Transverse colon (tissue), 4 donors: Measurements from ENCODE around the gene AKT1. TPM values are rescaled to one million over a fixed set of nuclear protein-coding genes. Genes with fewer than 3 reads are reported as not detected.

Experiments used
- DNase-seq: peaks from one replicate; pipeline ENCODE4 v3.0.0-alpha.2; 2019
- H3K27ac ChIP-seq, 4 donors: fragments of 200-600 bp; sonication (generic); 2 replicates each; pipeline ENCODE4 v1.5.1; 2016 to 2018; ENCODE audit warnings: inconsistent platforms in 4 of 4
- H3K27me3 ChIP-seq: fragments of 200-600 bp; sonication (generic); 2 replicates; pipeline ENCODE4 v1.5.1; 2017; ENCODE audit warnings: inconsistent platforms
- H3K36me3 ChIP-seq, 4 donors: fragments of 200-600 bp; sonication (generic); 2 replicates each; pipeline ENCODE4 v1.5.1; 2017 to 2019; ENCODE audit warnings: inconsistent platforms in 4 of 4
- H3K4me1 ChIP-seq, 4 donors: fragments of 200-600 bp; sonication (generic); 2 replicates each; pipeline ENCODE4 v1.5.1; 2017 to 2020; ENCODE audit warnings: inconsistent platforms in 4 of 4
- H3K4me3 ChIP-seq, 4 donors: fragments of 200-600 bp; sonication (generic); 1 replicate in 1 of 4; 2 replicates in 3 of 4; pipeline versions ENCODE4 v1.5.1 to v1.6.1; 2017 to 2019; ENCODE audit warnings: inconsistent platforms in 4 of 4
- H3K9me3 ChIP-seq, 2 donors: fragments of 200-600 bp; sonication (generic); 2 replicates each; pipeline ENCODE4 v1.5.1; 2017 to 2019; ENCODE audit warnings: inconsistent platforms in 2 of 2
- CTCF ChIP-seq, 5 experiments: fragments of 200-600 bp in 3 of 5; fragments of 450-650 bp in 2 of 5; sonication (generic) in 3 of 5; IDR thresholded peaks; 1 replicate in 2 of 5; 2 replicates in 3 of 5; pipeline ENCODE4 v1.5.1; 2016 to 2017; ENCODE audit warnings: antibody characterized with exemption in 5 of 5, inconsistent platforms in 3 of 5, mild to moderate bottlenecking in 2 of 5, moderate library complexity in 1 of 5
- EP300 ChIP-seq: sonication (generic); formaldehyde crosslinking; IDR thresholded peaks from one replicate; pipeline ENCODE4 v1.6.1; 2017; ENCODE audit warnings: antibody characterized with exemption, low read depth
- POLR2A ChIP-seq: fragments of 450-650 bp; IDR thresholded peaks from one replicate; pipeline ENCODE4 v1.6.1; 2016; ENCODE audit warnings: antibody characterized with exemption, mild to moderate bottlenecking, moderate library complexity
- POLR2AphosphoS5 ChIP-seq, 3 donors: sonication (generic); formaldehyde crosslinking; IDR thresholded peaks; one replicate each; pipeline ENCODE4 v1.6.1; 2016; ENCODE audit warnings: antibody characterized with exemption in 3 of 3
- WGBS, 2 donors: methylation state at CpG; one replicate each; pipeline ENCODE4 v1.1.5; 2018; ENCODE audit warnings: low coverage in 1 of 2; 5-methylcytosine and 5-hydroxymethylcytosine counted together
- in situ Hi-C, 4 donors: fragments of 200-750 bp; cut with MboI; loops; one replicate each; pipeline versions ENCODE4 v1.15.0 to v1.15.1; 2017; ENCODE audit warnings: low sequenced_read_pairs in 3 of 4, low pct_ligation_motif_present in 1 of 4, low pct_unique_long_range_greater_than_20kb in 1 of 4
- intact Hi-C: fragments of 100-400 bp; cut with DNase I; formaldehyde crosslinking; loops from one replicate; pipeline ENCODE4 v1.15.1; 2023; ENCODE audit warnings: low total_unique reads
- total RNA-seq, 4 donors: library from RNA; depleted of rRNA; stranded (reverse); fragments of >200 nt; gene quantifications; one replicate each; pipeline ENCODE4 v1.1.0, GENCODE V29; 2016

Gene AKT1
- total RNA-seq, 4 donors from 2014 or later: 85.4 to 310 (median 136) TPM

- TF ChIP-seq POLR2A (no peak), CTCF (IDR thresholded peaks at IDR 0.05) (no peak), EP300 (no peak), POLR2AphosphoS5 (IDR thresholded peaks at IDR 0.05) (no peak)
- Histone ChIP-seq H3K27ac (no peak overlapping the region), H3K36me3 (no peaks in the 10 kb centered on the region), H3K27me3 (no peaks in the 10 kb centered on the region), H3K4me3 (no peak overlapping the region), H3K9me3 (no peaks in the 10 kb centered on the region), H3K4me1 (peaks cover 0 to 9% (median 4%) of the 10 kb centered on the region in 4 donors)
- 80% methylated on average over 36 of the region's 36 CpGs; no CpG with 5 or more reads in 1 of the 2 donors for WGBS, 2 donors
- intact Hi-C loops (loop anchor here (5.0 kb wide), 1 partner anchor 37 kb away; no protein-coding TSS in a partner anchor), in situ Hi-C loops (no loop called here)
- DNase-seq: no peak
Measured at GRCh38 chr14:104784846-104785707, 10.5 kb downstream of the AKT1 start.

GRCh38 chr14:104784218-104784568 lies 11.4 kb downstream of the AKT1 start:
- Histone ChIP-seq H3K4me3 (no peak overlapping the region), H3K9me3 (no peaks in the 10 kb centered on the region), H3K36me3 (no peaks in the 10 kb centered on the region), H3K4me1 (peaks cover 0 to 9% (median 4%) of the 10 kb centered on the region in 4 donors), H3K27ac (no peak overlapping the region), H3K27me3 (no peaks in the 10 kb centered on the region)
- no peak for DNase-seq
- in situ Hi-C loops: no loop called here
- intact Hi-C loops: no loop called here
- 87% methylated on average over 5 of the region's 9 CpGs; no CpG with 5 or more reads in 1 of the 2 donors for WGBS, 2 donors
- no peak for TF ChIP-seq CTCF (IDR thresholded peaks at IDR 0.05)
- no peak for TF ChIP-seq EP300
- TF ChIP-seq POLR2AphosphoS5 (IDR thresholded peaks at IDR 0.05): no peak
- TF ChIP-seq POLR2A: no peak

- in situ Hi-C loops (no loop called here), intact Hi-C loops (no loop called here)
- Histone ChIP-seq H3K9me3 (no peaks in the 10 kb centered on the region), H3K36me3 (no peaks in the 10 kb centered on the region), H3K27ac (no peak overlapping the region), H3K4me1 (peaks cover 0 to 9% (median 4%) of the 10 kb centered on the region in 4 donors), H3K4me3 (no peak overlapping the region), H3K27me3 (no peaks in the 10 kb centered on the region)
- DNase-seq: no peak
- TF ChIP-seq CTCF (IDR thresholded peaks at IDR 0.05) (no peak), POLR2AphosphoS5 (IDR thresholded peaks at IDR 0.05) (no peak), EP300 (no peak), POLR2A (no peak)
- 88% methylated on average over 16 of the region's 16 CpGs; no CpG with 5 or more reads in 1 of the 2 donors for WGBS, 2 donors
Measured at GRCh38 chr14:104783484-104784217, 11.9 kb downstream of the AKT1 start.

GRCh38 chr14:104782808-104783139 lies 12.8 kb downstream of the AKT1 start:
- no peaks in the 10 kb centered on the region for H3K9me3 ChIP-seq
- no peak for DNase-seq
- 80% methylated on average over 11 of the region's 13 CpGs; no CpG with 5 or more reads in 1 of the 2 donors for WGBS, 2 donors
- no peaks in the 10 kb centered on the region for H3K36me3 ChIP-seq
- in situ Hi-C loops: no loop called here
- TF ChIP-seq CTCF (IDR thresholded peaks at IDR 0.05) (no peak), EP300 (no peak), POLR2A (no peak), POLR2AphosphoS5 (IDR thresholded peaks at IDR 0.05) (no peak)
- intact Hi-C loops: no loop called here
- peaks cover 0 to 9% (median 2%) of the 10 kb centered on the region in 4 donors for H3K4me1 ChIP-seq
- H3K27me3 ChIP-seq: no peaks in the 10 kb centered on the region
- no peak overlapping the region for H3K27ac ChIP-seq
- H3K4me3 ChIP-seq: no peak overlapping the region
